Kidney (tissue), 14 donors: ENCODE data around the gene C15orf61. TPM values are rescaled to one million over a fixed set of nuclear protein-coding genes. Genes with fewer than 3 reads are reported as not detected.

Experiments used
- DNase-seq, 5 donors: peaks; one replicate each; pipeline ENCODE4 v3.0.0-alpha.2; 2013 to 2020
- FAIRE-seq: peaks from 2 replicates; lab custom pipeline; 2012; peaks lifted over from hg19 to GRCh38; lab: Jason Lieb, UNC
- H3K27ac ChIP-seq, 2 donors: one replicate each; pipeline ENCODE4 v1.7.0; 2013; ENCODE audit warnings: low read depth in 2 of 2, low read length in 2 of 2, inconsistent platforms in 1 of 2
- H3K27me3 ChIP-seq: one replicate; pipeline ENCODE4 v1.7.1; 2013; ENCODE audit warnings: low read length, inconsistent platforms; ENCODE audit not compliant: control insufficient read depth, insufficient read depth
- H3K36me3 ChIP-seq, 3 donors: one replicate each; pipeline versions ENCODE4 v1.7.0 to v1.7.1; 2013; ENCODE audit warnings: low read length in 3 of 3, control low read depth in 1 of 3, inconsistent platforms in 1 of 3; ENCODE audit not compliant: insufficient read depth in 3 of 3, control insufficient read depth in 2 of 3
- H3K4me1 ChIP-seq, 3 donors: one replicate each; pipeline versions ENCODE4 v1.7.0 to v1.7.1; 2013; ENCODE audit warnings: low read length in 3 of 3, inconsistent platforms in 1 of 3, low read depth in 1 of 3; ENCODE audit not compliant: control insufficient read depth in 2 of 3, insufficient read depth in 2 of 3
- H3K4me3 ChIP-seq, 3 donors: one replicate each; pipeline versions ENCODE4 v1.7.0 to v1.8.1; 2013; ENCODE audit warnings: low read length in 3 of 3, control low read depth in 1 of 3, inconsistent platforms in 1 of 3
- H3K9ac ChIP-seq, 3 donors: one replicate each; pipeline versions ENCODE4 v1.7.0 to v1.7.1; 2013; ENCODE audit warnings: low read length in 3 of 3, control low read depth in 1 of 3, inconsistent platforms in 1 of 3
- H3K9me3 ChIP-seq, 3 donors: one replicate each; pipeline versions ENCODE4 v1.7.0 to v1.7.1; 2013; ENCODE audit warnings: low read length in 3 of 3, control low read depth in 1 of 3, inconsistent platforms in 1 of 3; ENCODE audit not compliant: control insufficient read depth in 2 of 3, insufficient read depth in 1 of 3
- CTCF ChIP-seq: IDR thresholded peaks from 3 replicates; pipeline ENCODE4 v1.5.1; 2012; ENCODE audit warnings: mild to moderate bottlenecking, moderate library complexity, borderline replicate concordance; ENCODE audit not compliant: insufficient read depth; ENCODE audit errors: extremely low read depth
- intact Hi-C: fragments of 100-400 bp; cut with DNase I; formaldehyde crosslinking; loops from one replicate; pipeline ENCODE4 v1.11.1; 2022
- polyA plus RNA-seq: library from polyadenylated mRNA; stranded (reverse); fragments of 350-450 nt; fragmentation: Illumina TruSeq; extraction: RNeasy Lipid Tissue Mini Kit (QIAGEN cat#74804); gene quantifications from one replicate; pipeline ENCODE4 v1.2.3, GENCODE V29; 2014; ENCODE audit warnings: low read depth, low replicate concordance; ENCODE audit not compliant: insufficient read depth
- total RNA-seq: library from RNA; stranded (reverse); fragmentation: NEBNext Ultra II Directional; extraction: Animal tissue kit (Norgen Biotek cat#: 25700); gene quantifications from one replicate; pipeline ENCODE4 v1.2.1, GENCODE V29; 2021
- donor health status: control.
- donor health status: control.
- donor health status: control.
- donor health status: control.
- donor health status: control.
- donor health status: DM: yes; HTN: yes; CAD: no.
- donor health status: Normal renal cell carcinoma (clear cell type).

Gene C15orf61
- total and polyA plus RNA-seq, 2 donors from 2014 or later: 5.5 to 8.7 TPM

GRCh38 chr15:67474405-67475110, 46.4 kb upstream of the C15orf61 start:
- no peak overlapping the region for H3K4me3 ChIP-seq
- no peaks in the 10 kb centered on the region for H3K4me1 ChIP-seq
- no peak overlapping the region for H3K9ac ChIP-seq
- intact Hi-C loops: no loop called here
- H3K9me3 ChIP-seq: no peaks in the 10 kb centered on the region
- peaks cover 0 to 2% (median 0%) of the 10 kb centered on the region in 3 donors for H3K36me3 ChIP-seq
- H3K27ac ChIP-seq: no peak overlapping the region
- no peaks in the 10 kb centered on the region for H3K27me3 ChIP-seq
- FAIRE-seq (no peak), DNase-seq (no peak)
- no peak for TF ChIP-seq CTCF

- Histone ChIP-seq H3K9ac (no peak overlapping the region), H3K27me3 (no peaks in the 10 kb centered on the region), H3K4me1 (no peaks in the 10 kb centered on the region), H3K4me3 (no peak overlapping the region), H3K27ac (no peak overlapping the region), H3K9me3 (no peaks in the 10 kb centered on the region), H3K36me3 (no peaks in the 10 kb centered on the region)
- FAIRE-seq: no peak
- no peak for TF ChIP-seq CTCF
- intact Hi-C loops: no loop called here
- DNase-seq: peak in 2 of 5 donors; percentile 10 to 28
These were observed 41.0 kb upstream of the C15orf61 start for GRCh38 chr15:67479781-67480505.

GRCh38 chr15:67480741-67481140, 40.2 kb upstream of the C15orf61 start:
- H3K27me3 ChIP-seq: no peaks in the 10 kb centered on the region
- no peak for TF ChIP-seq CTCF

More at GRCh38 chr15:67480741-67481140, 40.2 kb upstream of the C15orf61 start:
- no peak overlapping the region for H3K4me3 ChIP-seq
- no peak overlapping the region for H3K27ac ChIP-seq
- no peak for DNase-seq
- no peaks in the 10 kb centered on the region for H3K36me3 ChIP-seq
- intact Hi-C loops: no loop called here
- H3K4me1 ChIP-seq: no peaks in the 10 kb centered on the region
- no peaks in the 10 kb centered on the region for H3K9me3 ChIP-seq
- H3K9ac ChIP-seq: no peak overlapping the region
- no peak for FAIRE-seq
